ENCODE results near the gene SRSF7.

- TF ChIP-seq, protein P1, sequence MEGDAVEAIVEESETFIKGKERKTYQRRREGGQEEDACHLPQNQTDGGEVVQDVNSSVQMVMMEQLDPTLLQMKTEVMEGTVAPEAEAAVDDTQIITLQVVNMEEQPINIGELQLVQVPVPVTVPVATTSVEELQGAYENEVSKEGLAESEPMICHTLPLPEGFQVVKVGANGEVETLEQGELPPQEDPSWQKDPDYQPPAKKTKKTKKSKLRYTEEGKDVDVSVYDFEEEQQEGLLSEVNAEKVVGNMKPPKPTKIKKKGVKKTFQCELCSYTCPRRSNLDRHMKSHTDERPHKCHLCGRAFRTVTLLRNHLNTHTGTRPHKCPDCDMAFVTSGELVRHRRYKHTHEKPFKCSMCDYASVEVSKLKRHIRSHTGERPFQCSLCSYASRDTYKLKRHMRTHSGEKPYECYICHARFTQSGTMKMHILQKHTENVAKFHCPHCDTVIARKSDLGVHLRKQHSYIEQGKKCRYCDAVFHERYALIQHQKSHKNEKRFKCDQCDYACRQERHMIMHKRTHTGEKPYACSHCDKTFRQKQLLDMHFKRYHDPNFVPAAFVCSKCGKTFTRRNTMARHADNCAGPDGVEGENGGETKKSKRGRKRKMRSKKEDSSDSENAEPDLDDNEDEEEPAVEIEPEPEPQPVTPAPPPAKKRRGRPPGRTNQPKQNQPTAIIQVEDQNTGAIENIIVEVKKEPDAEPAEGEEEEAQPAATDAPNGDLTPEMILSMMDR (IDR thresholded peaks at IDR 0.05), result no peak
- TF ChIP-seq POLR2A (IDR thresholded peaks at IDR 0.05), result no peak
These were observed 23.5 kb downstream of the SRSF7 start for GRCh38 chr2:38727661-38728060.
